Limb (tissue), 2 donors: ENCODE data around the gene SLC25A26.

ENCODE experiments used
- DNase-seq, 2 donors: peaks; one replicate each; pipeline ENCODE4 v3.0.0-alpha.2; 2016; ENCODE audit errors: extremely low spot score in 2 of 2

SLC25A26 gene

GRCh38 chr3:66370179-66370578 is 149.4 kb downstream of the SLC25A26 start:
- no peak for DNase-seq

GRCh38 chr3:66371432-66371831 is 150.6 kb downstream of the SLC25A26 start:
- DNase-seq = no peak

- no peak for DNase-seq
Measured at GRCh38 chr3:66372681-66373350, 152.0 kb downstream of the SLC25A26 start.

- no peak for DNase-seq
Measured at GRCh38 chr3:66376568-66376967, 155.8 kb downstream of the SLC25A26 start.

- DNase-seq = no peak
Measured at GRCh38 chr3:66377800-66378199, 157.0 kb downstream of the SLC25A26 start.

GRCh38 chr3:66378256-66378655 is 157.5 kb downstream of the SLC25A26 start:
- DNase-seq = no peak

- DNase-seq = no peak
Measured at GRCh38 chr3:66379565-66379964, 158.8 kb downstream of the SLC25A26 start.

GRCh38 chr3:66380200-66380932 is 159.6 kb downstream of the SLC25A26 start:
- DNase-seq = no peak

- DNase-seq = peak in 1 of 2 donors; percentile 49
Measured at GRCh38 chr3:66381626-66382025, 160.8 kb downstream of the SLC25A26 start.

- no peak for DNase-seq
Measured at GRCh38 chr3:66382142-66382541, 161.3 kb downstream of the SLC25A26 start.

GRCh38 chr3:66383023-66383422 is 162.2 kb downstream of the SLC25A26 start:
- DNase-seq = no peak

- no peak for DNase-seq
Measured at GRCh38 chr3:66383998-66384745, 163.4 kb downstream of the SLC25A26 start.

GRCh38 chr3:66385066-66385465 is 164.3 kb downstream of the SLC25A26 start:
- DNase-seq = no peak

GRCh38 chr3:66386011-66386924 is 165.5 kb downstream of the SLC25A26 start:
- DNase-seq = no peak

- no peak for DNase-seq
Measured at GRCh38 chr3:66386925-66387650, 166.3 kb downstream of the SLC25A26 start.

GRCh38 chr3:66390013-66390412 is 169.2 kb downstream of the SLC25A26 start:
- DNase-seq = no peak

- DNase-seq = no peak
Measured at GRCh38 chr3:66392512-66392911, 171.7 kb downstream of the SLC25A26 start.

- no peak for DNase-seq
Measured at GRCh38 chr3:66392966-66393332, 172.1 kb downstream of the SLC25A26 start.

- peak in 1 of 2 donors; percentile 56 for DNase-seq
Measured at GRCh38 chr3:66393333-66394005, 172.7 kb downstream of the SLC25A26 start.
